ENCODE data around the gene ATP8A2. TPM values are rescaled to one million over a fixed set of nuclear protein-coding genes. Genes with fewer than 3 reads are reported as not detected.

ATP8A2 gene
- total and polyA plus RNA-seq, 4 donors, result 0.01 to 0.08 (median 0.05) TPM; not detected in 1

DNA sequence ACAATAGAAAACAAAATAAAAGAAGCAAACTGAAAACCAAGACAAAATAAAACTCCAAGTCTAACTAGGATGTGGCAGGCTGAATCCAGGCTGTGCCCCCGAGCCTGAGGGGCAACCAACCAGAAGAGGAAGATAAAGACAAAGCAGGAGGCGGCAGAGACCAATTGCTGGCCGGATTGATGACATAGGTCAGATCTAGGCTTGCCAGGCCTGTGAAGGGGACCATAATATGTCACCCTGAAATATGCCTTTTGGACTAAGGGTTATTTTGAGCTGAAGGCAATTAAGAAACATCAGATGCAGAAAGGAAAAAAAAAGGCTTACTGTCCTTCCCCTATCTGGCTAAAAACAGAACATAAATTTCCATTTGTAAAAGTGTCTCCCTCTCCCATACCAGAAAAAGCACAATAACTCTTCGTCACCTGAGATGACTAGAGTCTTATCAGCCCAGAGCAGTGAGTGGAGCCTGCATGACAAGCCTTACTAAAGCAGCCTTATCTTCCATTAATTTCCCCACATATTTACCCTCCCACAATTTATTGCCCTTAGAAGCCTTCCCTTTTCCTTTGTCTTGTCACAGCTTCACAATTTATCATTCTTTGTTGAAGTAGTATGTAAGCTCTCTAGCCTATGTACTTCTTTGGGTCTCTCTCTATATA is 22.8 kb downstream of the ATP8A2 start:
- TF ChIP-seq SP1 (IDR thresholded peaks at IDR 0.05) (no peak), YY1 (IDR thresholded peaks at IDR 0.05) (no peak), HNF4G (IDR thresholded peaks at IDR 0.05) (no peak), EGR1 (IDR thresholded peaks at IDR 0.05; ENCODE audit: low read depth in 2 of 2) (no peak), RXRA (IDR thresholded peaks at IDR 0.05) (no peak), CTCF (IDR thresholded peaks at IDR 0.05; ENCODE audit: low read depth, low read length, missing input control) (no peak), FOXA1 (IDR thresholded peaks at IDR 0.05) (no peak), GABPA (IDR thresholded peaks at IDR 0.05 in 1 of 2, conservative IDR thresholded peaks at IDR 0.05 in 1 of 2) (no peak), JUND (IDR thresholded peaks at IDR 0.05) (no peak), HNF4A (conservative IDR thresholded peaks at IDR 0.05) (no peak), FOXA2 (IDR thresholded peaks at IDR 0.05) (no peak), MAX (IDR thresholded peaks at IDR 0.05) (no peak), NR2F2 (IDR thresholded peaks at IDR 0.05) (no peak), TAF1 (conservative IDR thresholded peaks at IDR 0.05) (no peak), RAD21 (IDR thresholded peaks at IDR 0.05) (no peak)
- TF ChIP-seq, protein P1, sequence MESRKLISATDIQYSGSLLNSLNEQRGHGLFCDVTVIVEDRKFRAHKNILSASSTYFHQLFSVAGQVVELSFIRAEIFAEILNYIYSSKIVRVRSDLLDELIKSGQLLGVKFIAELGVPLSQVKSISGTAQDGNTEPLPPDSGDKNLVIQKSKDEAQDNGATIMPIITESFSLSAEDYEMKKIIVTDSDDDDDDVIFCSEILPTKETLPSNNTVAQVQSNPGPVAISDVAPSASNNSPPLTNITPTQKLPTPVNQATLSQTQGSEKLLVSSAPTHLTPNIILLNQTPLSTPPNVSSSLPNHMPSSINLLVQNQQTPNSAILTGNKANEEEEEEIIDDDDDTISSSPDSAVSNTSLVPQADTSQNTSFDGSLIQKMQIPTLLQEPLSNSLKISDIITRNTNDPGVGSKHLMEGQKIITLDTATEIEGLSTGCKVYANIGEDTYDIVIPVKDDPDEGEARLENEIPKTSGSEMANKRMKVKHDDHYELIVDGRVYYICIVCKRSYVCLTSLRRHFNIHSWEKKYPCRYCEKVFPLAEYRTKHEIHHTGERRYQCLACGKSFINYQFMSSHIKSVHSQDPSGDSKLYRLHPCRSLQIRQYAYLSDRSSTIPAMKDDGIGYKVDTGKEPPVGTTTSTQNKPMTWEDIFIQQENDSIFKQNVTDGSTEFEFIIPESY (IDR thresholded peaks at IDR 0.05), result no peak
- TF ChIP-seq, protein P2, sequence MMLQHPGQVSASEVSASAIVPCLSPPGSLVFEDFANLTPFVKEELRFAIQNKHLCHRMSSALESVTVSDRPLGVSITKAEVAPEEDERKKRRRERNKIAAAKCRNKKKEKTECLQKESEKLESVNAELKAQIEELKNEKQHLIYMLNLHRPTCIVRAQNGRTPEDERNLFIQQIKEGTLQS (IDR thresholded peaks at IDR 0.05), result no peak
- TF ChIP-seq, protein P3, sequence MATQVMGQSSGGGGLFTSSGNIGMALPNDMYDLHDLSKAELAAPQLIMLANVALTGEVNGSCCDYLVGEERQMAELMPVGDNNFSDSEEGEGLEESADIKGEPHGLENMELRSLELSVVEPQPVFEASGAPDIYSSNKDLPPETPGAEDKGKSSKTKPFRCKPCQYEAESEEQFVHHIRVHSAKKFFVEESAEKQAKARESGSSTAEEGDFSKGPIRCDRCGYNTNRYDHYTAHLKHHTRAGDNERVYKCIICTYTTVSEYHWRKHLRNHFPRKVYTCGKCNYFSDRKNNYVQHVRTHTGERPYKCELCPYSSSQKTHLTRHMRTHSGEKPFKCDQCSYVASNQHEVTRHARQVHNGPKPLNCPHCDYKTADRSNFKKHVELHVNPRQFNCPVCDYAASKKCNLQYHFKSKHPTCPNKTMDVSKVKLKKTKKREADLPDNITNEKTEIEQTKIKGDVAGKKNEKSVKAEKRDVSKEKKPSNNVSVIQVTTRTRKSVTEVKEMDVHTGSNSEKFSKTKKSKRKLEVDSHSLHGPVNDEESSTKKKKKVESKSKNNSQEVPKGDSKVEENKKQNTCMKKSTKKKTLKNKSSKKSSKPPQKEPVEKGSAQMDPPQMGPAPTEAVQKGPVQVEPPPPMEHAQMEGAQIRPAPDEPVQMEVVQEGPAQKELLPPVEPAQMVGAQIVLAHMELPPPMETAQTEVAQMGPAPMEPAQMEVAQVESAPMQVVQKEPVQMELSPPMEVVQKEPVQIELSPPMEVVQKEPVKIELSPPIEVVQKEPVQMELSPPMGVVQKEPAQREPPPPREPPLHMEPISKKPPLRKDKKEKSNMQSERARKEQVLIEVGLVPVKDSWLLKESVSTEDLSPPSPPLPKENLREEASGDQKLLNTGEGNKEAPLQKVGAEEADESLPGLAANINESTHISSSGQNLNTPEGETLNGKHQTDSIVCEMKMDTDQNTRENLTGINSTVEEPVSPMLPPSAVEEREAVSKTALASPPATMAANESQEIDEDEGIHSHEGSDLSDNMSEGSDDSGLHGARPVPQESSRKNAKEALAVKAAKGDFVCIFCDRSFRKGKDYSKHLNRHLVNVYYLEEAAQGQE (IDR thresholded peaks at IDR 0.05), result no peak
- Histone ChIP-seq H3K4me3 (ENCODE audit: low read depth in 1 of 3, low read length in 3 of 3) (no peak overlapping the region), H3K4me1 (ENCODE audit: control insufficient read depth in 4 of 4, insufficient read depth in 4 of 4, low read length in 3 of 4) (no peaks in the 10 kb centered on the region), H3K27ac (ENCODE audit: low read depth in 1 of 2, low read length in 2 of 2) (no peak overlapping the region), H3K9me3 (ENCODE audit: control insufficient read depth in 4 of 4, low read length in 3 of 4) (no peaks in the 10 kb centered on the region), H3K9ac (ENCODE audit: low read depth in 1 of 2, low read length in 2 of 2) (no peak overlapping the region), H3K27me3 (ENCODE audit: control insufficient read depth in 4 of 4, insufficient read depth in 4 of 4, low read length in 3 of 4) (peaks cover 0 to 6% (median 0%) of the 10 kb centered on the region in 4 donors), H3K36me3 (ENCODE audit: control insufficient read depth in 4 of 4, insufficient read depth in 3 of 4, low read depth in 1 of 4, low read length in 3 of 4) (no peaks in the 10 kb centered on the region)
- DNase-seq (ENCODE audit: low spot score), result no peak
- WGBS, result 74% methylated on average over 4 of the region's 4 CpGs

All from liver (tissue), 9 donors.